HUDEP-2 (cell line): Measurements from ENCODE around the gene MAPK8.

ENCODE experiments used
- DNase-seq, 76 experiments: peaks; one replicate each; lab custom pipeline; 2025; ENCODE audit not compliant: unreplicated experiment in 76 of 76; lab: John Stamatoyannopoulos, UW

Gene MAPK8

GRCh38 chr10:48290286-48290685 is 16.2 kb upstream of the MAPK8 start:
- DNase-seq = no peak

DNA sequence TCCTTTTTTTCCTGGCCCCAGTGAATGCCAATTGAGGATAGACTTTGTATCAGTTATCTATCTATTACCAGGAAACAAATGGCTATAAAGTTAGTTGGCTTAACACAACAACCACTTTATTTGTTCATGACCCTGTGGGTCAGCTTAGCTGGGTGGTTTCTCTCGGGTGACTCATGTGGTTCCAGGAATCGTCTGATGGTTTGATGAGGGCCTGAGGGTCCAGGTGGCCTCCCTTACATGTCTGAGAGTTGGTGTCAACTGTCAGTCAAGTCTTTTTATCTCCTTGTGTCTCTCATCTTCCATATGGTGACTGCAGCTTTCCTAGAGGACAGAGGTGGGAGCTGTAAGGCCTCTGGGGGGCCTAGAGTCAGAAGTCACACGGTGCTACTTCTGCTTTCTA is 15.3 kb upstream of the MAPK8 start:
- DNase-seq = no peak

GRCh38 chr10:48292616-48293015 is 13.9 kb upstream of the MAPK8 start:
- no peak for DNase-seq

GRCh38 chr10:48294431-48294830 is 12.0 kb upstream of the MAPK8 start:
- DNase-seq = no peak

DNA sequence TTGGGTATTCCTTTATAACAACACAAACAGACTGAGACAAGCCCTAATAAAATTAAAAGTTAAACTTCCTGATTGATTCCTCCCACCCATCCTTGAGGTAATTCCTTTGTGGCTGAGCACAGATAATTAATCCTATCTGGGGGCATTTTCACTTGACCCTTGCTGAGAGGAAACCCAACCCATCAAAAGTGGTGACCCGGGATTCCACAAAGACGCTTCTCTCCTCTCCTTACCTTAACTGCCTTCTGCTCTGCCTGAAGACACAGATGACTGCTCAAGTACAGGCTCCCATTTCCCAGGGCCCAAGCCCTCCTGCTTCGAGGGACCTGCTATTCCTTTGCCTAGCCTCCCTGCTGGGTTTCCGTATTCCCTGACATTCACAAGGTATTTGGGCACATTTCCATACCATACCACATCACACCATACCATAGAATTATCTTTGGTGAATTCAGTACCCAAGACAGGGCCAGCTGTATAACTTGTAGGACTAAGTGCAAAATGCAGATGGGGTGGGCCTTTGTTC is 9.8 kb upstream of the MAPK8 start:
- DNase-seq = no peak

DNA sequence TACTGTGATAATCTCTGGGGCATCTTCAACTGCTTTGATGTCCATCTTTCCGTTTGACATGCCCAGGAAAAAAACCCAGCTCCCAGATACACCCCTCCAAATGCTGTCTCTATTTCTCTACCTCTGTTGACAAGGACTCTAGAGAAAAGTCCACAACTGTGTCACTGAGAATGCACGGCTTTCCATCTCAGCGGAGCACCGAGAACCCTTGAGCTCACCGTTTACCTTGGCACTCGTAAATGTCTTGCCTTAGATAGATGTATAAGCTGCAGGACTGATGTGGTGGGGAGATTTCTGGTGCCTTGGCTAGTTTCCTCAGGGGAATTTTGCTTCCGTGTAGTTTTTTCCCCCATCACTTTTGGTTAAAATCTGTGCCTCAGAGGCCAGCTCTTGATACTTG is 7.4 kb upstream of the MAPK8 start:
- DNase-seq = no peak

- DNase-seq = no peak
Measured at GRCh38 chr10:48299692-48300091, 6.8 kb upstream of the MAPK8 start.

DNA sequence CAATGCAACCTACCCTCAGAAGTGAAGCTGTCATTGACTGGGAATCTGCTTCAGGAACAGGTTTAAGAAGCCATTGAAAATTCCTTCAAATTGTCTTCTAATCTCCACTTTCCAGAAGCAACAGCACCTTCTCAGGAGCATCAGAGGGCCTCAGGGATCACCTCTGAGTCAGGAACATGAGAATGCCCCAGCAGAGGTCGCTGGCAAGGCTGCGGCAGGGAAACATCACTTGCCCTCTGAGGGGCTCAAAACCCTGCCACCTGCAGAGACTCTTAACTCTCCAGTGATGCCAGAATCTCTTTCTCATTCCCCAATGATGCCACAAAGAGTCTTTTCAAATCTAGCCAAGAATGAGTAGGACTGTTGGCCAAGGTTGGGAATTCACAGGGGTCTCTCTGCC is 5.9 kb upstream of the MAPK8 start:
- no peak for DNase-seq

DNA sequence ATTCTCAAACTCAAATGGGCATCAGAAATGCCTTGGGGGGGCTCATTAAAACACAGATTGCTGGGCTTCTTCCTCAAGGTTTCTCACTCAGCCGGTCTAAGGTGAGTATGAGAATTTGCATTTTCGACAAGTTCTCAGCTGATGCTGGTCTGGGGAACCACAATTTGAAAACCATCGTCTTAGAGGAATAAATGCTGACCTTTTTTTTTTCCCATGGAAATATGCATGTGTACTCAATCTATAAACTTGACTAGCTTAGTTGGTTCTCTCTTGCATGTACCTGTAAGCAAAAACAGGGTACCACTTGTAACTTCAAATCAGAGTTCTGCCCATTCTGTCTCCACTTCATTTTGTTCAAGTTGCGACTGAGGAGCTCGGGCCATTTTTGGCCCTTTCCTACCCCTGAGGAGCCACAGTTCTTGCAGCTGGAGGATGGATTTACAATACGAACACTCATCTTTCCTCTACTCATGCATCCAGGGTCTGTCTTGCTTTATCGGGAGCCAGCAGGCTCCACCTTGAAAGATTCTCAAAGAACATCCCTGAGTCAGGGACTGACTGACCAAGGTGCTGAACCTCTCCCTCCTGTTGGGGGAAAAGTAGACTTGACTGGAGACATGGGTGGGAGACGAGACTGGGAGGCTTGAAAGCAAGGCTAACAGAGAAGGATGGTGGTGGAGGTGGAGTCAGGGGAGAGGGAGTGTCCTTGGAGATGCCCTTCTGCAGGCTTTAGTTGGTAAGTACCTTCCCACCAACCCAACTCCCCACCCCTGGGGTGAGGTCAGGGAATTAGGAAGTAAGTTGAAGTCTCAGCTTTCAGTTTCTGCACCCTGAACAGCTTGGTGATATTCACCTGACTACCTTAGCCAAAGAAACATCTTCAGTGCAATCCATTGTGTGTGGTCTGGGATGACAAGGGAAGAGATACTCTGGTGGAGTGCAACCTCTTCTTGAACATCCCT is 3.7 kb upstream of the MAPK8 start:
- DNase-seq = no peak

GRCh38 chr10:48305905-48306264 is 592 bp upstream of the MAPK8 start:
- no peak for DNase-seq

DNA sequence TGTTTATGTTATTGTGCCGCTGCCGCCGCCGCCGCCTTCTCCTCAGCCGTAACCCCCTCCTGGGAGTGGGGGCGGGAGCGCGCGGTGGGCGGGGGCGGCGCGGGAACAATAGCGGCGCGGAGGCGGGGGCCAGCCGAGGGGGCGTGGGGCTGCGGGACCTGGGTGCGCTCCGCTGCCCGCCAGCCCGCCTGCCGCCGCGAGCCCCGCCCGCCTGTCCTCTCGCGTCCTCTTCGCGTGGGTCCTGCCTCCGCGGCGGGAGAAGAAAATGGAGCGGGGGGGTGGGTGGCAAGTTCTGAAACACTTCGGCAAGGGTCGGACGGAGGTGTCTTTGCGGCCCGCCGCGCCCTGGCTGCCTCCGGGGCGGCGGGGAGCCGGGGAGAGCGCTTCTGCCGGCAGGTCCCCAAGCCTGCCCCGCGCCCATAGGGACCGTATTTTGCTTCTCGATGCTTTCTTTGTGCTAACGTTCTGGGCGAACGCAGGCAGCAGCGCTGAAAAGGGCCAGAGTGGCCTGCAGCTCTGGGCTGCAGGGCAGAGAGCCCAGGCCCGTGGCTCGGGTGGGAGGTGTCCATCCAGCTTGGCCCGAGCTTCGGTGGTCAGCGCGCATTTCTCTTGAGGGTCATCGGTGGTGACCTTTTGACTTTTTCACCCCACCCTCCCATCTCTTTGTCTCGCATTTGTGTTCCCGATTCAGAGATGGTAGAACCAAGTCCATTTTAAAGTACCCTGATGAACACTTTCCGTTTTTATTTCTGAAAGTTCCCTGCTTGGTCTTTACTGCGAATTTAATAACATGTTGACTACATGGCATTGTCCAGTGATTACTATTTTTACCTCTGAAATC is 613 bp downstream of the MAPK8 start:
- peak in 34 of 76 experiments; percentile 14 to 70 (median 40) for DNase-seq

GRCh38 chr10:48307711-48308018 is 1.2 kb downstream of the MAPK8 start:
- no peak for DNase-seq

- DNase-seq = no peak
Measured at GRCh38 chr10:48309711-48310226, 3.3 kb downstream of the MAPK8 start.

GRCh38 chr10:48314107-48314506 is 7.6 kb downstream of the MAPK8 start:
- peak in 1 of 76 experiments; percentile 7 for DNase-seq

GRCh38 chr10:48316236-48316635 is 9.8 kb downstream of the MAPK8 start:
- DNase-seq = no peak

DNA sequence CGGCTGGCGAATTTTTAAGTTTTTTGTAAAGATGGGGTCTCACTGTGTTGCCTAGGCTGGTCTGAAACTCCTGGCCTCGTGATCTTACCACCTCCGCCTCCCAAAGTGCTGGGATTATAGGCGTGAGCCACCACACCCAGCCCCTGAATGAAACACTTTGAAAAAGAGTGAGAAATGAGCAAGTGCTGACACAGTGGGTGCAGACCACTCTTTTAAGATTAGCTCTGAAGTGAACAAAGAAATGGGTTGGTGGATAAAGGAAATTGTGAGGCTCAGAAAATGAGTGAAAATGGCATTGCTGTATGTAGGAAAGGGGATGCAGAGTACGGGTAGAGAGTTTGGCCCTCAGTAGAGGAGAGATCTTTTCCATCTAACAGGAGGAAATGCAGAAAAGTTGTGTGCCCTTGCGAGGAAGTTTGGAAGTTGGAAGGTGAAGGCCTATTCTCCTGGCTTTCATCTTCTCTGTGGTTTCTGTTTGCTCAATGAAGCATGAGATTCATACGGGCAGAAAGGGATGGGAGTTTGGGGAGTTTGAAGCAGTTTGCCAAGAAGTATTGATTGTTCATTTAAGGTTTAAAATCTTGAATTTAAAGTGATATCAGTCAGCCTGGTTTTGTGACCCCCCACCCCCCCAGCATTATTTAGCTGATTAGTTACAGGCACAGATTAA is 11.0 kb downstream of the MAPK8 start:
- no peak for DNase-seq

DNA sequence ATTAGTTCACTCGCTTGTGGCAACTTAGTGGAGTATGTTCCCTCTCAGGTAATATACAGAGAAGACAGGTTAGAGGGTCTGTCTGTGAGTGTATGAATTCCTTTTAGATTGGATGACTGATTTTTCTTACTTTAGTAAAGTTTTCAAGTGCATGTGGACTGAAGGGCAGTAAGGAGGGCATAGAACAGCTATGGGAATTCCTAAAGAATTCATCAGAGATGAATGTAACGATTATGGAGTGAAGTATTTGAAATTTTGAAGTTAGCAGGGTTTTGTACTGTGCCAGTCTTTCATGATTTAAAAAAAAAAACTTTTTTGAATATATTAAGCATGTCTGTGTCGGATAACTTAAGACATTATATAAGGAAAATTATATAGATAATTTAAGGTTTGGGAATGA is 15.5 kb downstream of the MAPK8 start:
- DNase-seq = no peak

- no peak for DNase-seq
Measured at GRCh38 chr10:48324580-48324979, 18.1 kb downstream of the MAPK8 start.

DNA sequence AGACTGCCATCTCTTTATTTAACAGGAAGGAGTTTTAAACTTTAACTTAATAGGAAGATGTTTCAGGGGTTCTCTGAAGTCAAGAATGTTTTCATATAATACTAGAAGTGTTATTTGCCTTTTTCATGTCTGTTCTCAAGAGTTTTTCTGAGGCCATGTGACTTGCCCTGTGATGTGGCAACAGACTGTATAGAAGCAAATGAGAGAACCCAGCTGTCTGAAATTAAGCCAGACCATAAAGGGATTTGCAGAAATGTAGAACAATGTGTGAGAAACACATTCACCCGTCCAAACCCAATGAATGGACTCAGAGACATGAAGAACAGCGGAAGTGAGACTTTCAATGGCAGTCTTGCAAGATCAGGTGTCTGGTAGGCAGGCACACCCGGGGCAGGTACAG is 23.8 kb downstream of the MAPK8 start:
- DNase-seq = no peak

GRCh38 chr10:48331436-48331835 is 25.0 kb downstream of the MAPK8 start:
- DNase-seq = peak in 8 of 76 experiments; percentile 6 to 40 (median 16)
